SIG-M5 (cell line): Measurements from ENCODE around the gene LPCAT3.

ENCODE experiments used
- DNase-seq: peaks from one replicate; lab custom pipeline; 2025; lab: John Stamatoyannopoulos, UW

Gene LPCAT3

DNA sequence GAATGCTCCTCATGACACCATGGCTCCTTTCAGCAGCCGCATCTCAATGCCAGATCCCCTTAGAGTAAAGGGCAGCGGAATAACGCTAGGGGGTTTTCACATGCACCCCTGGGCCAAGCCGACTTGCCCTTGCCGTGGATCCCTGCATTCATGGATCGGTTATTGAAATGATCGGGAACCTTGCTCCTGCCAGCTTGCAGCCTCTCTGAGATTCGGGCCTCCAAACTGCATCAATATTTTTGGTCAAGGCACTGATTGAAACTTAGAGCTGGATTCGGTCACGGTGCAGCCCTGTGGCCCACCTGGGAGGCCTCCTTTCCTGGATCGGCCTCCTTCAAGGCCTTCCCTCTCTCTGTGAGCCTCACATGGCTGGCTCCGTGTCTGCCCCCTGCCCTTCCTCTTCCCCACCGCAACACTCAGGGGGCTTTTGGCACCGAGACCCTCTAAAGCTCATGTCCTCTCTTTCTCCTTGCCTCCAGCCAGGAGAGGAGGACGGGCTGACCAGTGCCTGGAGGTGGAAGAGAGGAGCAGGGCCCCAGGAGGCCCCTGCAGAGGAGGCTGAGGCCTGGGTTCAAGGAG is 65.3 kb downstream of the LPCAT3 start:
- DNase-seq = no peak

DNA sequence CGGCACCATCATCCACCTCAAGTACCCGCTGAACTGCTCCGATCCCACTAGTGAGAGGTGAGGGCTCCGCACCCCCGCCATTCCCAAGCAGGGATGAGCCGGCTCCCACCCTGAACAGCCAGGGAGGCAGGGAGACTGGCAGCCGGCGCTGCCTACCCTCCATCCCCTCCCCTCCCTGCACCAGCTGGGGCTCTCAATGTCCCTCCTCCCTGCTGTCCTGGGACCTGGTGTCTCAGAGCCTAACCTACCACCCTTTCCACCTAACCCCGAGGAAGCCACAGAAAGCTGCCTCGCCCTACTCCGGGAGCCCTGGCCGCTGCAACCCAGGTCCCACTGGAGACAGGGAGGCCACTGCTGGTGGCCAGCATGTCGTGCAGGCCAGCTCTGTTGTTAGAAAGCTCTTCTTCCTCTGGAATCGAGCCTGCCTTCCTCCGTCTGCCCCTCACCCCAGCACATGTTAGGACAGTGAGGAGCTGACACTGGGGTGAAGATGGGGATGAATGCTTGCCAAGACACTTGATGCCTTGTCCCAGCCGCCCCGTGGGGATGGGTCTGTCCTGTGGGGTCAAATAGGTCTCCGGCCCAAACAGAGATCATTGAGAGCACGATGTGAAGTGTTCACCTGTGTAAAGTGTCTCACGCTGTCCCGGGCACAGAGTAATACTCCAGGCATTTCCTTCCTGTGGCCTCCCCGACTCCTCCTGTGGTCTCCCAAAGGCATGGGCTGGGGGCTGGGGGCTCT is 66.0 kb downstream of the LPCAT3 start:
- DNase-seq = no peak

DNA sequence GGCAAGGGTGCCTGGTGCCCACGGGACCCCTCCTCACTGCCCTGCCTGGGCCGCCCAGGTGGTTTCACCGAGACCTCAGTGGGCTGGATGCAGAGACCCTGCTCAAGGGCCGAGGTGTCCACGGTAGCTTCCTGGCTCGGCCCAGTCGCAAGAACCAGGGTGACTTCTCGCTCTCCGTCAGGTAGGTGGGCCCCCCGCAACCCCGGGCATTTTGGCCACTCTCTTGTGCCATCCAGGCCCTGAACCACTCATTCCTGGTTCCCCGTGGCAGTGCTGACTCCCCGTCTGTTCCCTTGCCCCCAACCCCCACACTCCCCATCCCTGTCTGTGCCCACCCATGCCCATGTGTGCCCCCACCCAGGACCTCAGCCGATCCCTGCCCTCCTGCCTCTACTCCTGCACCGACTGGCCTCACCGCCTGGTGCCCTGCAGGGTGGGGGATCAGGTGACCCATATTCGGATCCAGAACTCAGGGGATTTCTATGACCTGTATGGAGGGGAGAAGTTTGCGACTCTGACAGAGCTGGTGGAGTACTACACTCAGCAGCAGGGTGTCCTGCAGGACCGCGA is 66.6 kb downstream of the LPCAT3 start:
- no peak for DNase-seq

- peak; percentile 82 for DNase-seq
These were observed 67.3 kb downstream of the LPCAT3 start, which contains the start of gene PTPN6 for GRCh38 chr12:6950811-6951540. TSS of gene PTPN6 (plus strand) at chr12:6951356. CDS start at chr12:6951513, 157 bp downstream.

- no peak for DNase-seq
These were observed 67.9 kb downstream of the LPCAT3 start for GRCh38 chr12:6950401-6950801.

DNA sequence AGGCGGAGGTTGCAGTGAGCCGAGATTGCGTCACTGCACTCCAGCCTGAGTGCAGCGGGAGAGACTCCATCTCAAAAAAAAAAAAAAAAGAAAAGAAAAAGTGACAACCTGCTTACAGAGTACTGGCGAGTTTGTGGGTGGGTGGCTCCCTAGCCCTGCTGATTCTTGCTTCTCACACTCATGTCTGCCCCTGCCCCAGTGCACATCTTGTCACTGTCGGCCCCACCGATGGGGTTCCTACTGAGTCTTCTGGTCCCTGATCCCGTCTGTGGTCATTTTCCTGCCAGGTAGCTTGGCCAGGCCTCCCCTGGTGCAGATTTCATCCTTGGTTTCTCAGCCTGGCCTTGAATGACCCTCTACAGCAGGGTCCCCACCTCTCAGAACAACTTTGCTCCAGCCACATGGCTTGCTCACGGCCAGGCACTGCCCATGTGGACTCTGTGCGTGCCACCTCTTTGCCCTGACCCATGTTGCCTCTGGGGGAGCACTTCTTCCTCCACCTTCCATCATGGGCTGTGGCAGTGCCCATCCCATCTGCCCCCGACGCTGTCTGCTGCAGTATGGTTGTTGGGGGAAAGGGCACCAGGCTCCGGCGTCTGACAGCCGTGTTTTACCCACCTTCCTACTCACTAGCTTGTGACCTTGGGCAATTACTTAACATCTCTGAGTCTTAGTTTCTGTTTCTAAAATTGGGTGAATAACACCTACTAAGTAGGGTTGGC is 69.2 kb downstream of the LPCAT3 start:
- no peak for DNase-seq

- DNase-seq = no peak
These were observed 70.7 kb downstream of the LPCAT3 start for GRCh38 chr12:6947615-6948014.

- DNase-seq = no peak
These were observed 71.3 kb downstream of the LPCAT3 start for GRCh38 chr12:6946920-6947374.

- DNase-seq = no peak
These were observed 72.0 kb downstream of the LPCAT3 start for GRCh38 chr12:6946033-6946919.

DNA sequence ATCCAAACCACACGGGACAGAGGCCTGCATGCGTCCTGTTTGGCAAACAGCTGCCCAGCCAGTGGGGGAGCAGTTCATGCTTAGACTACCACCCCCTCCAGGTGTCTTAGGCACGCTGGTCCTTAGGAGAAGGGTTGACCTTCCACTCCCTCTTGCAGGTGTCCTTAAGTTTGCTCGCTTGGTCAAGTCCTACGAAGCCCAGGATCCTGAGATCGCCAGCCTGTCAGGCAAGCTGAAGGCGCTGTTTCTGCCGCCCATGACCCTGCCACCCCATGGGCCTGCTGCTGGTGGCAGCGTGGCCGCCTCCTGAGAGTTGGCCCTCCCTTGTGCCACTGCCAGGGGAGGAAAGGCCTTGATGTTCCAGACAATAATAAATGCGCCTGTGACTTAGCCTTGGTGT is 72.7 kb downstream of the LPCAT3 start:
- no peak for DNase-seq

GRCh38 chr12:6944381-6945186 is 73.7 kb downstream of the LPCAT3 start:
- DNase-seq = peak; percentile 63

DNA sequence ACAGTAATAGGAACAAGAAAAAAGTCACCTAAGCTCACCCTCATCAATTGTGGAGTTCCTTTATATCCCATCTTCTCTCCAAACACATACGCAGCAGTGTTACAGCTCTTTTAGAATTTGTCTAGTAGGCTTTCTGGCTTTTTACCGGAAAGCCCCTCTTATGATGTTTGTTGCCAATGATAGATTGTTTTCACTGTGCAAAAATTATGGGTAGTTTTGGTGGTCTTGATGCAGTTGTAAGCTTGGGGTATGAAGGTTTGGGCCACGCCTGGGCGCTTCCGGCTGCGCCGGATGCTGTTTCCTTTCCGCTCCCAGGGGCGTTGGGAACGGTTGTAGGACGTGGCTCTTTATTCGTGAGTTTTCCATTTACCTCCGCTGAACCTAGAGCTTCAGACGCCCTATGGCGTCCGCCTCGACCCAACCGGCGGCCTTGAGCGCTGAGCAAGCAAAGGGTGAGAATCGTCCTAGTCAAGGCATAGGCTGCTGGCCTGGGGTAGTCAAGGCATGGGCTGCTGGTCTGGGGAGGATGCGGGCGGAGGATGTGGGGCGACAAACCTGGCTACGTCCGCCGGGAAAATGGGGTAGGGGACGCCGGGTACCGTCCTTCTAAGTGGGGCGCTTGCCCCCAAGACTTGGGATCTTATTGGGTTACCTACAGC is 74.4 kb downstream of the LPCAT3 start, which contains the start of the genes C12orf57 and RNU7-1:
Gene C12orf57, plus strand, starts transcription at position 301 of the 659 bp plus-strand sequence. Its CDS starts 100 bp downstream, at position 401.
Gene RNU7-1, plus strand, starts transcription at position 95 of the 659 bp plus-strand sequence.
- DNase-seq = peak; percentile 95

DNA sequence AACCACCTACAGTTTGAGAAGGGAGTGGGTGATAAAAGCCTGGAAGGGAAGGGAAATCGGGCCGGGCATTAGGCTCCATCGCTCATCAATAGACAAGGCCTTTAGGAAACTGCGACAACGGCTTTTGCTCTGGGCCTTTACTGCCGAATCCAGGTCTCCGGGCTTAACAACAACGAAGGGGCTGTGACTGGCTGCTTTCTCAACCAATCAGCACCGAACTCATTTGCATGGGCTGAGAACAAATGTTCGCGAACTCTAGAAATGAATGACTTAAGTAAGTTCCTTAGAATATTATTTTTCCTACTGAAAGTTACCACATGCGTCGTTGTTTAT is 74.9 kb downstream of the LPCAT3 start:
- DNase-seq = peak; percentile 91

GRCh38 chr12:6942331-6942665 is 76.0 kb downstream of the LPCAT3 start:
- DNase-seq = no peak

DNA sequence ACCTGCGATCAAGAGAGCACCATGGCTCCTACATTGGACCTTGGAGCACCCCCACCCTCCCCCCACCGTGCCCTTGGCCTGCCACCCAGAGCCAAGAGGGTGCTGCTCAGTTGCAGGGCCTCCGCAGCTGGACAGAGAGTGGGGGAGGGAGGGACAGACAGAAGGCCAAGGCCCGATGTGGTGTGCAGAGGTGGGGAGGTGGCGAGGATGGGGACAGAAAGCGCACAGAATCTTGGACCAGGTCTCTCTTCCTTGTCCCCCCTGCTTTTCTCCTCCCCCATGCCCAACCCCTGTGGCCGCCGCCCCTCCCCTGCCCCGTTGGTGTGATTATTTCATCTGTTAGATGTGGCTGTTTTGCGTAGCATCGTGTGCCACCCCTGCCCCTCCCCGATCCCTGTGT is 76.5 kb downstream of the LPCAT3 start:
- DNase-seq = no peak

- DNase-seq = no peak
These were observed 77.0 kb downstream of the LPCAT3 start for GRCh38 chr12:6941267-6941666.

DNA sequence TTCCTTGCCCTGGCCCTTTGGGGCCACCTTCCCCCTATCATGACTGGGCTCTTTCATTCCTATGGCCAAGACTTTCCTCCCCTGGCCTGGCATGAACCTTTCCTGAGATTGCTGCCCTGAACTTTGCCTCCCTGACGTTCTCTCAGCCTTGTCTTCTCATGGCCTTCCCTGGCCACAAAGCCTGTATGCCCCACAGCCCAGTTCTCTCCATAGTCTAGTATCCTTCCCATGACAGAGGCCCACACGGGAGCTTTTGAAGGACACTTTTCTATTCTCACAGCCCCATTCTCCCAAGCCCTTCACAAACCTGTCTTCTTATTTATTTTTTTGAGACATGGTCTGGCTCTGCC is 79.1 kb downstream of the LPCAT3 start:
- no peak for DNase-seq

DNA sequence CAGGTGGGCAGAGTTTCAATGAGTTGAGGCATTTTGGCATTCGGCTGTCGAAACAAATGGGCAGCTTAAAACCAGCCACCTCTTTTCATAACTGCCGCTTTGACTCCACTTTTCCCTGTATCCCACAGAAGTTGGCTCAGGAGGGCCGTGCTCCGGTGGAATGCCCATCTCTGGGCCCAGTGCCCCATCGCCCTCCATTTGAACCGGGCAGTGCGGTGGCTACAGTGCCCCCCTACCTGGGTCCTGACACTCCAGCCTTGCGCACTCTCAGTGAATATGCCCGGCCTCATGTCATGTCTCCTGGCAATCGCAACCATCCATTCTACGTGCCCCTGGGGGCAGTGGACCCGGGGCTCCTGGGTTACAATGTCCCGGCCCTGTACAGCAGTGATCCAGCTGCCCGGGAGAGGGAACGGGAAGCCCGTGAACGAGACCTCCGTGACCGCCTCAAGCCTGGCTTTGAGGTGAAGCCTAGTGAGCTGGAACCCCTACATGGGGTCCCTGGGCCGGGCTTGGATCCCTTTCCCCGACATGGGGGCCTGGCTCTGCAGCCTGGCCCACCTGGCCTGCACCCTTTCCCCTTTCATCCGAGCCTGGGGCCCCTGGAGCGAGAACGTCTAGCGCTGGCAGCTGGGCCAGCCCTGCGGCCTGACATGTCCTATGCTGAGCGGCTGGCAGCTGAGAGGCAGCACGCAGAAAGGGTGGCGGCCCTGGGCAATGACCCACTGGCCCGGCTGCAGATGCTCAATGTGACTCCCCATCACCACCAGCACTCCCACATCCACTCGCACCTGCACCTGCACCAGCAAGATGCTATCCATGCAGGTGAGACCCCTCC is 79.7 kb downstream of the LPCAT3 start:
- no peak for DNase-seq
